Measurements from ENCODE around the gene RNF181.

DNA sequence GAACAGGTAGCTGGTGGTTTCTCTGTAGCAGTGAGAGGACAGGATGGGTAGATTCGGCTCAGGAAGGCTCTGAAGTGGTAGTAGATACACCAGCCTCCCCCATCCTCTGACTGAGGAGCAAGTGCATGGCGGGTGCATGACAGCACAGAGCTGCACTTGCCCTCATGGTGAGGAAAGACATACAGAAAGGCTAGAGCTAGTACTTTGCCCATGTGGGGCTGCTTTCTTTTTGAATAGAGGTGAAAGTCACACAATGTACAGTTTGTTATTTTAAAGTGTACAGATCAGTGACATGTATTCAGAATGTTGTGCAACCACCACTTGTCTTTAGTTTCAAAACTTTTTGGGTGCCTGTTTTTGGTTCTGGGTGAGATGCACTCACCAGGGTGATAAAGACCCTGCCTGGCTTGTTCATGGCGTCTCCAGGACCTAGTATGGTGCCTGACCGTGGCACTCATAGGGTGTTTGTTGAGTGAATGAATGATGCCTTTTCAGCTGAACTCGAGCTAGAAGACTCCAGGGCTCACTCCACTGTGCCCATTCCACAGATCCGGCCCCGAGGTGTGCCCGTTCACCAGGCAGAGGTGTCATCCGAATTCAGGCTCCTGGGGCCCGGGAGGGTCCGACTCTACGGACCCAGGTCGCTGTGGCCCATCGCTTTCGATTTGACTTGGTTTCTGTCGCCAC, 11.7 kb upstream of the RNF181 start:
- TF ChIP-seq, protein P1, sequence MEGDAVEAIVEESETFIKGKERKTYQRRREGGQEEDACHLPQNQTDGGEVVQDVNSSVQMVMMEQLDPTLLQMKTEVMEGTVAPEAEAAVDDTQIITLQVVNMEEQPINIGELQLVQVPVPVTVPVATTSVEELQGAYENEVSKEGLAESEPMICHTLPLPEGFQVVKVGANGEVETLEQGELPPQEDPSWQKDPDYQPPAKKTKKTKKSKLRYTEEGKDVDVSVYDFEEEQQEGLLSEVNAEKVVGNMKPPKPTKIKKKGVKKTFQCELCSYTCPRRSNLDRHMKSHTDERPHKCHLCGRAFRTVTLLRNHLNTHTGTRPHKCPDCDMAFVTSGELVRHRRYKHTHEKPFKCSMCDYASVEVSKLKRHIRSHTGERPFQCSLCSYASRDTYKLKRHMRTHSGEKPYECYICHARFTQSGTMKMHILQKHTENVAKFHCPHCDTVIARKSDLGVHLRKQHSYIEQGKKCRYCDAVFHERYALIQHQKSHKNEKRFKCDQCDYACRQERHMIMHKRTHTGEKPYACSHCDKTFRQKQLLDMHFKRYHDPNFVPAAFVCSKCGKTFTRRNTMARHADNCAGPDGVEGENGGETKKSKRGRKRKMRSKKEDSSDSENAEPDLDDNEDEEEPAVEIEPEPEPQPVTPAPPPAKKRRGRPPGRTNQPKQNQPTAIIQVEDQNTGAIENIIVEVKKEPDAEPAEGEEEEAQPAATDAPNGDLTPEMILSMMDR (IDR thresholded peaks at IDR 0.05) = no peak
- TF ChIP-seq EP300 (IDR thresholded peaks at IDR 0.05) = no peak

All from suprapubic skin (tissue), 3 donors.